Naive thymus-derived CD4-positive, alpha-beta T cell (primary cell): Measurements from ENCODE around the gene TSPAN15. TPM values are rescaled to one million over a fixed set of nuclear protein-coding genes. Genes with fewer than 3 reads are reported as not detected.
A peak's percentile ranks its signal among the peaks of the same experiment; 100 is the strongest.

ENCODE experiments used
- ATAC-seq: fragments of 150-1000 bp; cut with Tn5 transposase; 2 replicates; pipeline ENCODE4 v1.10.0; 2021; ENCODE audit warnings: mild to moderate bottlenecking, moderate library complexity
- CTCF ChIA-PET: fragments of 350-600 bp; sonication (Branson Sonifier 250); formaldehyde crosslinking; loops from one replicate; lab custom pipeline; 2021; ENCODE audit warnings: antibody characterized with exemption; lab: Charles Lee
- POLR2A ChIA-PET: fragments of 350-600 bp; sonication (Branson Sonifier 250); formaldehyde crosslinking; loops from one replicate; lab custom pipeline; 2021; ENCODE audit warnings: antibody characterized with exemption, inconsistent platforms; lab: Charles Lee
- DNase-seq, 9 donors: peaks; one replicate each; pipeline versions ENCODE4 v3.0.0 to v3.0.0-alpha.2; 2020 to 2022; ENCODE audit warnings: mixed read lengths in 1 of 9
- H3K27ac ChIP-seq: one replicate; pipeline ENCODE4 v1.7.0; 2013; ENCODE audit warnings: mild to moderate bottlenecking, low read depth, low read length, moderate library complexity
- H3K27me3 ChIP-seq, 2 donors: one replicate each; pipeline ENCODE4 v1.7.0; 2013; ENCODE audit warnings: low read length in 2 of 2, mild to moderate bottlenecking in 2 of 2, moderate library complexity in 2 of 2; ENCODE audit not compliant: control insufficient read depth in 2 of 2, insufficient read depth in 2 of 2
- H3K36me3 ChIP-seq, 3 experiments: 1 replicate in 2 of 3; 2 replicates in 1 of 3; pipeline ENCODE4 v1.7.0; 2013; ENCODE audit warnings: low read length in 3 of 3, mild to moderate bottlenecking in 3 of 3, moderate library complexity in 1 of 3; ENCODE audit not compliant: insufficient read depth in 3 of 3, control insufficient read depth in 2 of 3
- H3K4me1 ChIP-seq, 2 donors: one replicate each; pipeline ENCODE4 v1.7.0; 2013; ENCODE audit warnings: low read length in 2 of 2, mild to moderate bottlenecking in 2 of 2, moderate library complexity in 1 of 2; ENCODE audit not compliant: control insufficient read depth in 2 of 2, insufficient read depth in 2 of 2
- H3K4me3 ChIP-seq: 2 replicates; pipeline ENCODE4 v1.7.0; 2013; ENCODE audit warnings: mild to moderate bottlenecking, low read length
- H3K9me3 ChIP-seq, 3 experiments: 1 replicate in 2 of 3; 2 replicates in 1 of 3; pipeline ENCODE4 v1.7.0; 2013; ENCODE audit warnings: low read length in 3 of 3; ENCODE audit not compliant: control insufficient read depth in 2 of 3
- H3K27ac Mint-ChIP-seq, 9 donors: one replicate each; pipeline ENCODE4 v1.8.0; 2020 to 2022; ENCODE audit warnings: mixed read lengths in 9 of 9, mild to moderate bottlenecking in 8 of 9, moderate library complexity in 5 of 9, inconsistent platforms in 2 of 9
- H3K27me3 Mint-ChIP-seq, 5 donors: one replicate each; pipeline ENCODE4 v1.8.0; 2021 to 2022; ENCODE audit warnings: mixed read lengths in 5 of 5, mild to moderate bottlenecking in 1 of 5
- H3K36me3 Mint-ChIP-seq, 5 donors: one replicate each; pipeline ENCODE4 v1.8.0; 2020 to 2022; ENCODE audit warnings: mixed read lengths in 5 of 5, mild to moderate bottlenecking in 3 of 5, inconsistent platforms in 1 of 5
- H3K4me1 Mint-ChIP-seq, 7 donors: one replicate each; pipeline ENCODE4 v1.8.0; 2020 to 2022; ENCODE audit warnings: mixed read lengths in 7 of 7, mild to moderate bottlenecking in 3 of 7, inconsistent platforms in 1 of 7
- H3K4me3 Mint-ChIP-seq, 10 donors: one replicate each; pipeline ENCODE4 v1.8.0; 2020 to 2022; ENCODE audit warnings: mild to moderate bottlenecking in 10 of 10, mixed read lengths in 10 of 10, moderate library complexity in 6 of 10, inconsistent platforms in 2 of 10
- H3K9me3 Mint-ChIP-seq, 11 donors: one replicate each; pipeline ENCODE4 v1.8.0; 2020 to 2022; ENCODE audit warnings: mixed read lengths in 11 of 11, mild to moderate bottlenecking in 4 of 11, inconsistent platforms in 1 of 11, moderate library complexity in 1 of 11
- intact Hi-C, 2 donors: fragments of 100-400 bp; cut with micrococcal nuclease; formaldehyde crosslinking; loops; one replicate each; pipeline ENCODE4 v1.15.1; 2023
- polyA plus RNA-seq, 2 donors: library from polyadenylated mRNA; unstranded; fragments of 300-500 nt; fragmentation: Illumina TruSeq; gene quantifications; one replicate each; pipeline ENCODE4 v1.2.3, GENCODE V29; 2021
- total RNA-seq, 6 experiments: library from RNA in 5 of 6; stranded (reverse) in 5 of 6; gene quantifications; 1 replicate in 5 of 6; 2 replicates in 1 of 6; pipeline ENCODE4 v1.2.3 and lab custom pipeline; 2021 to 2026

The TSPAN15 gene
- total RNA-seq (1 to 10 TPM; 1.2 to 7.2 (median 1.9) TPM), polyA plus RNA-seq (1 to 10 TPM; 2.1 to 3.5 TPM), total RNA-seq (lab: John Stamatoyannopoulos, UW) (2.2 reads per million, percentile 10 among the genes with 10 or more reads in this experiment)

DNA sequence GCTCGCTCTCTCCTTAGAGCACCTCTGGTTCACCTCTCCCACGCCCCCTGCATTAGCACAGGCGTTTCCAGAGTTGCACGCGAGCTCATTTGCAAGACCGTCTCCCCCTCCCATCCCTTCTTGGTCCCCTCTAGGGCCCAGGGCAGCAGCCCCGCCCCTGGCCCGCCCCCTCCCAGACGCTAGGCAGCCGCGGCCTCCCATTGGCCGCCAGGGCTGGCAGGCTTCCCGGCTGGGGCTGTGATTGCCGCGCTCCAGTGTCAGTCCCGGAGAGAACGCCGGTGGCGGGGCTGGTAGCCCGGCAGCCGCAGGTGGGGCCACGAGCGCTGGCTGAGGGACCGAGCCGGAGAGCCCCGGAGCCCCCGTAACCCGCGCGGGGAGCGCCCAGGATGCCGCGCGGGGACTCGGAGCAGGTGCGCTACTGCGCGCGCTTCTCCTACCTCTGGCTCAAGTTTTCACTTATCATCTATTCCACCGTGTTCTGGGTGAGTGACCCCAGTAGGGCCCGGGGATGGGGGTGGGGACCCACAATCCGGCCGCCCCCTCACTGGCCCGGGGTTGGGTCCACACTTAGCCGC, at the start of gene TSPAN15:
Gene TSPAN15, plus strand, starts transcription at position 257 of the 575 bp plus-strand sequence. Its CDS starts 130 bp downstream, at position 387.
- peak; percentile 94 for ATAC-seq
- intact Hi-C loops = loop anchor here in 1 of 2 donors (1.0 kb wide), 3 partner anchors 25 to 56 kb away; no protein-coding TSS in a partner anchor
- POLR2A ChIA-PET = interaction anchor here (0.6 kb wide), 1 partner anchor 133 kb away, joined by 3 read pairs; no protein-coding TSS in a partner anchor
- H3K4me1 Mint-ChIP-seq = peaks cover 13 to 28% (median 22%) of the 10 kb centered on the region in 7 donors
- peak within 1 kb of the TSS; percentile 49 for H3K27ac ChIP-seq
- H3K4me3 ChIP-seq = peak within 1 kb of the TSS; percentile 67
- CTCF ChIA-PET = interaction anchor here (0.6 to 1.3 kb wide), 4 partner anchors 20 to 56 kb away, joined by 3 read pairs; no protein-coding TSS in a partner anchor
- peaks cover 0 to 4% (median 0%) of the 10 kb centered on the region in 5 donors for H3K36me3 Mint-ChIP-seq
- peak; percentile 61 to 81 (median 75) for DNase-seq
- no peaks in the 10 kb centered on the region for H3K27me3 ChIP-seq
- H3K9me3 ChIP-seq = no peaks in the 10 kb centered on the region
- peaks cover 0 to 1% (median 0%) of the 10 kb centered on the region in 11 donors for H3K9me3 Mint-ChIP-seq
- H3K36me3 ChIP-seq = no peaks in the 10 kb centered on the region
- peaks cover 0 to 6% of the 10 kb centered on the region in 2 donors for H3K4me1 ChIP-seq
- H3K4me3 Mint-ChIP-seq = peak within 1 kb of the TSS; percentile 80 to 92 (median 87)
- H3K27ac Mint-ChIP-seq = peak within 1 kb of the TSS in 5 of 9 donors; percentile 5 to 82 (median 62)
- H3K27me3 Mint-ChIP-seq = peaks cover 0 to 15% (median 5%) of the 10 kb centered on the region in 5 donors

- DNase-seq (no peak), ATAC-seq (no peak)
- Mint-ChIP-seq H3K27me3 (no peaks in the 10 kb centered on the region), H3K4me1 (peaks cover 0 to 6% (median 0%) of the 10 kb centered on the region in 7 donors), H3K36me3 (peaks cover 6 to 37% (median 16%) of the 10 kb centered on the region in 5 donors), H3K9me3 (peaks cover 0 to under 1% (median 0%) of the 10 kb centered on the region in 11 donors), H3K27ac (peak overlapping the region in 1 of 9 donors; percentile 82), H3K4me3 (no peak overlapping the region)
- H3K36me3 ChIP-seq = peaks cover 0 to 53% (median 8%) of the 10 kb centered on the region in 3 experiments
- no peaks in the 10 kb centered on the region for H3K4me1 ChIP-seq
- no peaks in the 10 kb centered on the region for H3K9me3 ChIP-seq
- H3K27me3 ChIP-seq = no peaks in the 10 kb centered on the region
- H3K27ac ChIP-seq = no peak overlapping the region
- ChIA-PET POLR2A (no interaction called here), CTCF (interaction anchor here (2.3 kb wide), 1 partner anchor 164 kb away, joined by 12 read pairs; no protein-coding TSS in a partner anchor)
- H3K4me3 ChIP-seq = no peak overlapping the region
- intact Hi-C loops = no loop called here
These were observed 48.9 kb upstream of the TSPAN15 start for GRCh38 chr10:69402386-69402785.

DNA sequence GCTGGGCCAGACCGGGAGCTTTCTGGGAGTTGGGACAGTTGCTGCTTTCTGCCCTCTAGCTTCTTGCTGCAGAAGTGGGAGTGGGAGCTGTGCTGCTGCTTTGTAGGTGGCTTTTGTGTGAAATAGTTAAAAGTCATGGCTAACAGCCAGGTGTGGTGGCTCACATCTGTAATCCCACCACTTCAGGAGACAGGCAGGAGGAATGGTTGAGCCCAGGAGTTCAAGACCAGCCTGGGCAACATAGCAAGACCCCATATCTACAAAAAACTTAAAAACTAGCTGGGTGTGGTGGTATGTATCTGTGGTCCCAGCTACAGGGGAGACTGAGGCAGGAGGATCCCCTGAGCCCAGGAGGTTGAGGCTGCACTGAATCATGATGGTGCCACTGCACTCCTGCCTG, 48.2 kb upstream of the TSPAN15 start:
- Histone ChIP-seq H3K4me1 (peaks cover 3 to 4% of the 10 kb centered on the region in 2 donors), H3K4me3 (no peak overlapping the region), H3K27me3 (no peaks in the 10 kb centered on the region), H3K36me3 (peaks cover 0 to 51% (median 8%) of the 10 kb centered on the region in 3 experiments), H3K27ac (no peak overlapping the region), H3K9me3 (no peaks in the 10 kb centered on the region)
- Mint-ChIP-seq H3K4me1 (peaks cover 4 to 9% (median 5%) of the 10 kb centered on the region in 7 donors), H3K27ac (peak overlapping the region in 2 of 9 donors; percentile 25 to 82), H3K36me3 (peaks cover 6 to 36% (median 16%) of the 10 kb centered on the region in 5 donors), H3K27me3 (no peaks in the 10 kb centered on the region), H3K4me3 (no peak overlapping the region), H3K9me3 (peaks cover 0 to 1% (median 0%) of the 10 kb centered on the region in 11 donors)
- ATAC-seq (no peak), DNase-seq (no peak)
- CTCF ChIA-PET = interaction anchor here (0.5 to 2.4 kb wide), 4 partner anchors 8 to 164 kb away, joined by 3 to 12 read pairs (median 4); no protein-coding TSS in a partner anchor
- intact Hi-C loops = no loop called here
- POLR2A ChIA-PET = interaction anchor here (1.0 kb wide), 1 partner anchor 13 kb away, joined by 3 read pairs; no protein-coding TSS in a partner anchor

GRCh38 chr10:69403519-69403918, 47.7 kb upstream of the TSPAN15 start:
- ATAC-seq = no peak
- POLR2A ChIA-PET = interaction anchor here (1.0 kb wide), 1 partner anchor 12 kb away, joined by 3 read pairs; no protein-coding TSS in a partner anchor
- DNase-seq = no peak
- peaks cover 0 to 48% (median 6%) of the 10 kb centered on the region in 3 experiments for H3K36me3 ChIP-seq
- Mint-ChIP-seq H3K4me1 (peaks cover 7 to 12% (median 9%) of the 10 kb centered on the region in 7 donors), H3K27me3 (no peaks in the 10 kb centered on the region), H3K27ac (no peak overlapping the region), H3K9me3 (peaks cover 0 to 1% (median 0%) of the 10 kb centered on the region in 11 donors), H3K4me3 (no peak overlapping the region), H3K36me3 (peaks cover 5 to 35% (median 16%) of the 10 kb centered on the region in 5 donors)
- no peaks in the 10 kb centered on the region for H3K9me3 ChIP-seq
- CTCF ChIA-PET = interaction anchor here (0.5 to 2.4 kb wide), 4 partner anchors 8 to 165 kb away, joined by 3 to 12 read pairs (median 4); no protein-coding TSS in a partner anchor
- H3K4me3 ChIP-seq = no peak overlapping the region
- H3K27me3 ChIP-seq = no peaks in the 10 kb centered on the region
- H3K27ac ChIP-seq = no peak overlapping the region
- intact Hi-C loops = no loop called here
- H3K4me1 ChIP-seq = peaks cover 7 to 8% of the 10 kb centered on the region in 2 donors

GRCh38 chr10:69404786-69405185, 46.5 kb upstream of the TSPAN15 start:
- Histone ChIP-seq H3K36me3 (peaks cover 0 to 36% (median 2%) of the 10 kb centered on the region in 3 experiments), H3K9me3 (no peaks in the 10 kb centered on the region), H3K4me3 (no peak overlapping the region), H3K27ac (no peak overlapping the region), H3K27me3 (no peaks in the 10 kb centered on the region), H3K4me1 (peaks cover 13 to 14% of the 10 kb centered on the region in 2 donors)
- peak overlapping the region in 3 of 9 donors; percentile 0 to 66 (median 5) for H3K27ac Mint-ChIP-seq
- peaks cover 14 to 20% (median 17%) of the 10 kb centered on the region in 7 donors for H3K4me1 Mint-ChIP-seq
- intact Hi-C loops = loop anchor here in 1 of 2 donors (5.0 kb wide), 3 partner anchors 397 to 1642 kb away; no protein-coding TSS in a partner anchor
- H3K27me3 Mint-ChIP-seq = no peaks in the 10 kb centered on the region
- DNase-seq (no peak), ATAC-seq (no peak)
- H3K9me3 Mint-ChIP-seq = peaks cover 0 to 1% (median 0%) of the 10 kb centered on the region in 11 donors
- peaks cover 0 to 34% (median 11%) of the 10 kb centered on the region in 5 donors for H3K36me3 Mint-ChIP-seq
- no peak overlapping the region for H3K4me3 Mint-ChIP-seq
- CTCF ChIA-PET = interaction anchor here (2.4 kb wide), 1 partner anchor 103 kb away, joined by 5 read pairs; no protein-coding TSS in a partner anchor
- POLR2A ChIA-PET = no interaction called here

- peak overlapping the region in 3 of 9 donors; percentile 0 to 66 (median 22) for H3K27ac Mint-ChIP-seq
These were observed 46.0 kb upstream of the TSPAN15 start for GRCh38 chr10:69405221-69405620.

More at GRCh38 chr10:69405221-69405620, 46.0 kb upstream of the TSPAN15 start:
- ChIA-PET POLR2A (no interaction called here), CTCF (interaction anchor here (0.5 to 1.8 kb wide), 2 partner anchors 78 to 171 kb away, joined by 3 to 4 read pairs; no protein-coding TSS in a partner anchor)
- Histone ChIP-seq H3K27ac (no peak overlapping the region), H3K4me3 (no peak overlapping the region), H3K27me3 (no peaks in the 10 kb centered on the region), H3K36me3 (peaks cover 0 to 31% (median 0%) of the 10 kb centered on the region in 3 experiments), H3K9me3 (no peaks in the 10 kb centered on the region), H3K4me1 (peaks cover 13 to 14% of the 10 kb centered on the region in 2 donors)
- DNase-seq (no peak), ATAC-seq (no peak)
- peaks cover 0 to 1% (median 0%) of the 10 kb centered on the region in 11 donors for H3K9me3 Mint-ChIP-seq
- intact Hi-C loops = loop anchor here in 1 of 2 donors (5.0 kb wide), 3 partner anchors 398 to 1643 kb away; no protein-coding TSS in a partner anchor
- H3K36me3 Mint-ChIP-seq = peaks cover 0 to 34% (median 11%) of the 10 kb centered on the region in 5 donors
- H3K4me3 Mint-ChIP-seq = no peak overlapping the region
- peaks cover 14 to 20% (median 18%) of the 10 kb centered on the region in 7 donors for H3K4me1 Mint-ChIP-seq
- H3K27me3 Mint-ChIP-seq = no peaks in the 10 kb centered on the region
